NCI-H146 treated with DMSO at 0.1 percent for 48 hours (cell line): ENCODE data around the gene CCNYL1.
"Not testable (repeated sequence)": the region's sequence is repeated elsewhere in the genome, so short reads cannot be mapped to it uniquely, and the experiment has no call there.

Experiments used
- DNase-seq: peaks from one replicate; lab custom pipeline; 2025; ENCODE audit not compliant: unreplicated experiment; lab: John Stamatoyannopoulos, UW

Gene CCNYL1

GRCh38 chr2:207734264-207734635 lies 22.8 kb downstream of the CCNYL1 start:
- no peak for DNase-seq

- DNase-seq, result no peak
Measured at GRCh38 chr2:207734636-207735512, 23.4 kb downstream of the CCNYL1 start.

- not testable (repeated sequence) for DNase-seq
Measured at GRCh38 chr2:207735513-207735859, 24.0 kb downstream of the CCNYL1 start.

- DNase-seq, result no peak
Measured at GRCh38 chr2:207743514-207743913, 32.1 kb downstream of the CCNYL1 start.

- DNase-seq, result no peak
Measured at GRCh38 chr2:207744050-207744449, 32.6 kb downstream of the CCNYL1 start.

- no peak for DNase-seq
Measured at GRCh38 chr2:207744451-207744850, 33.0 kb downstream of the CCNYL1 start.

GRCh38 chr2:207746131-207746530 lies 34.7 kb downstream of the CCNYL1 start:
- peak; percentile 23 for DNase-seq

- DNase-seq, result no peak
Measured at GRCh38 chr2:207747653-207748560, 36.5 kb downstream of the CCNYL1 start.

- no peak for DNase-seq
Measured at GRCh38 chr2:207748993-207749392, 37.6 kb downstream of the CCNYL1 start.

GRCh38 chr2:207749873-207750272 lies 38.4 kb downstream of the CCNYL1 start:
- no peak for DNase-seq

- peak; percentile 0 for DNase-seq
Measured at GRCh38 chr2:207750345-207750744, 38.9 kb downstream of the CCNYL1 start.

GRCh38 chr2:207750876-207751275 lies 39.4 kb downstream of the CCNYL1 start:
- no peak for DNase-seq

GRCh38 chr2:207753688-207754087 lies 42.2 kb downstream of the CCNYL1 start:
- not testable (repeated sequence) for DNase-seq

- no peak for DNase-seq
Measured at GRCh38 chr2:207754498-207755383, 43.3 kb downstream of the CCNYL1 start.

- no peak for DNase-seq
Measured at GRCh38 chr2:207758025-207758424, 46.6 kb downstream of the CCNYL1 start.

GRCh38 chr2:207759890-207760289 lies 48.5 kb downstream of the CCNYL1 start:
- DNase-seq, result no peak

- DNase-seq, result no peak
Measured at GRCh38 chr2:207760453-207760852, 49.0 kb downstream of the CCNYL1 start.

GRCh38 chr2:207761426-207761825 lies 50.0 kb downstream of the CCNYL1 start:
- DNase-seq, result not testable (repeated sequence)

- DNase-seq, result no peak
Measured at GRCh38 chr2:207762146-207762545, 50.7 kb downstream of the CCNYL1 start.

GRCh38 chr2:207763303-207763917 lies 52.0 kb downstream of the CCNYL1 start:
- DNase-seq, result no peak
